SHP77 (cell line): ENCODE data around the gene PRKAR1B.

Experiments used
- DNase-seq, 2 experiments: peaks; one replicate each; lab custom pipeline; 2025; lab: John Stamatoyannopoulos, UW

The PRKAR1B gene

GRCh38 chr7:521221-522070 is 205.6 kb downstream of the PRKAR1B start:
- DNase-seq, result no peak

- DNase-seq, result no peak
Observed at GRCh38 chr7:520503-521161, 206.4 kb downstream of the PRKAR1B start.

GRCh38 chr7:519484-520390 is 207.3 kb downstream of the PRKAR1B start, which contains the start of gene PDGFA:
TSS of gene PDGFA (minus strand) at chr7:519846. CDS start at chr7:519001, 845 bp downstream.
- DNase-seq, result no peak

GRCh38 chr7:518630-519483 is 208.2 kb downstream of the PRKAR1B start:
- no peak for DNase-seq

GRCh38 chr7:517774-518629 is 209.1 kb downstream of the PRKAR1B start:
- no peak for DNase-seq

GRCh38 chr7:516606-517456 is 210.2 kb downstream of the PRKAR1B start:
- no peak for DNase-seq

GRCh38 chr7:516216-516605 is 210.9 kb downstream of the PRKAR1B start:
- DNase-seq, result no peak

GRCh38 chr7:515628-516027 is 211.5 kb downstream of the PRKAR1B start:
- no peak for DNase-seq

- DNase-seq, result no peak
Observed at GRCh38 chr7:514651-515598, 212.2 kb downstream of the PRKAR1B start.

GRCh38 chr7:514242-514641 is 212.8 kb downstream of the PRKAR1B start:
- DNase-seq, result no peak

GRCh38 chr7:513521-514166 is 213.4 kb downstream of the PRKAR1B start:
- peak in 1 of 2 experiments; percentile 41 for DNase-seq

GRCh38 chr7:512541-513311 is 214.4 kb downstream of the PRKAR1B start:
- DNase-seq, result peak; percentile 77 to 87

GRCh38 chr7:512146-512510 is 215.0 kb downstream of the PRKAR1B start:
- DNase-seq, result no peak

- DNase-seq, result no peak
Observed at GRCh38 chr7:511476-512145, 215.5 kb downstream of the PRKAR1B start.

GRCh38 chr7:510782-511281 is 216.2 kb downstream of the PRKAR1B start:
- no peak for DNase-seq

- DNase-seq, result no peak
Observed at GRCh38 chr7:510131-510481, 217.0 kb downstream of the PRKAR1B start.
